T-cell (primary cell): ENCODE data around the gene ZNF329. TPM values are rescaled to one million over a fixed set of nuclear protein-coding genes. Genes with fewer than 3 reads are reported as not detected.

Experiments used
- ATAC-seq, 4 experiments: fragments of 200-7000 bp in 3 of 4; fragments of 150-1000 bp in 1 of 4; cut with Tn5 transposase; replicated peaks in 1 of 4; 1 replicate in 3 of 4; 2 replicates in 1 of 4; pipeline ENCODE4 v1.10.0; 2021; ENCODE audit warnings: moderate library complexity in 3 of 4, mild to moderate bottlenecking in 2 of 4, moderate number of reproducible peaks in 1 of 4
- CTCF ChIA-PET, 2 donors: fragments of 300-600 bp; sonication (Branson Sonifier 250); formaldehyde crosslinking; loops; one replicate each; lab custom pipeline; 2022; ENCODE audit warnings: antibody characterized with exemption in 2 of 2; lab: Charles Lee
- POLR2A ChIA-PET, 2 donors: fragments of 300-600 bp; sonication (Branson Sonifier 250); formaldehyde crosslinking; loops; one replicate each; lab custom pipeline; 2022; ENCODE audit warnings: antibody characterized with exemption in 2 of 2; lab: Charles Lee
- DNase-seq, 35 experiments: peaks; one replicate each; pipeline versions ENCODE4 v3.0.0 to v3.0.0-alpha.2; 2013 to 2023
- H3K27ac ChIP-seq: one replicate; pipeline ENCODE4 v1.5.1; 2013; ENCODE audit warnings: low read length
- H3K27me3 ChIP-seq, 2 experiments: replicated peaks in 1 of 2; 1 replicate in 1 of 2; 2 replicates in 1 of 2; pipeline versions ENCODE4 v1.6.1 to v1.7.0; 2013; ENCODE audit warnings: low read length in 1 of 2, mixed read lengths in 1 of 2; ENCODE audit not compliant: control insufficient read depth in 2 of 2, insufficient read depth in 2 of 2; ENCODE audit errors: extremely low read depth in 1 of 2
- H3K36me3 ChIP-seq, 2 donors: 1 replicate in 1 of 2; 2 replicates in 1 of 2; pipeline versions ENCODE4 v1.6.1 to v1.7.0; 2013; ENCODE audit warnings: low read length in 1 of 2; ENCODE audit not compliant: control insufficient read depth in 2 of 2, insufficient read depth in 1 of 2; ENCODE audit errors: extremely low read depth in 1 of 2
- H3K4me1 ChIP-seq, 2 experiments: 1 replicate in 1 of 2; 2 replicates in 1 of 2; pipeline versions ENCODE4 v1.6.1 to v1.7.0; 2013; ENCODE audit warnings: low read length in 2 of 2, mixed read lengths in 1 of 2; ENCODE audit not compliant: insufficient read depth in 2 of 2, control insufficient read depth in 1 of 2; ENCODE audit errors: extremely low read depth in 1 of 2
- H3K4me3 ChIP-seq, 2 donors: 1 replicate in 1 of 2; 2 replicates in 1 of 2; pipeline versions ENCODE4 v1.5.1 to v1.7.0; 2013; ENCODE audit warnings: mild to moderate bottlenecking in 2 of 2, low read length in 1 of 2, moderate library complexity in 1 of 2; ENCODE audit not compliant: control insufficient read depth in 1 of 2; ENCODE audit errors: extremely low read depth in 1 of 2
- H3K9me3 ChIP-seq: 2 replicates; pipeline ENCODE4 v1.7.0; 2013
- H3K27ac Mint-ChIP-seq, 2 donors: one replicate each; pipeline ENCODE4 v1.8.0; 2020 to 2021; ENCODE audit warnings: mild to moderate bottlenecking in 2 of 2, mixed read lengths in 2 of 2
- H3K27me3 Mint-ChIP-seq, 2 donors: one replicate each; pipeline ENCODE4 v1.8.0; 2021 to 2022; ENCODE audit warnings: mixed read lengths in 2 of 2
- H3K36me3 Mint-ChIP-seq: one replicate; pipeline ENCODE4 v1.8.0; 2021; ENCODE audit warnings: mixed read lengths
- H3K4me1 Mint-ChIP-seq, 3 donors: one replicate each; pipeline ENCODE4 v1.8.0; 2020 to 2022; ENCODE audit warnings: mixed read lengths in 3 of 3, mild to moderate bottlenecking in 1 of 3
- H3K4me3 Mint-ChIP-seq, 3 donors: one replicate each; pipeline ENCODE4 v1.8.0; 2020 to 2022; ENCODE audit warnings: mild to moderate bottlenecking in 3 of 3, mixed read lengths in 3 of 3, moderate library complexity in 3 of 3
- H3K9me3 Mint-ChIP-seq, 3 donors: one replicate each; pipeline ENCODE4 v1.8.0; 2020 to 2022; ENCODE audit warnings: mixed read lengths in 3 of 3
- WGBS: methylation state at CpG from one replicate; pipeline ENCODE4 v1.1.5; 2013; ENCODE audit warnings: missing lambda C conversion rate; ENCODE audit not compliant: insufficient coverage; 5-methylcytosine and 5-hydroxymethylcytosine counted together
- total RNA-seq, 35 experiments: library from RNA in 6 of 35; stranded (reverse) in 6 of 35; fragments of 120-200 nt in 1 of 35; gene quantifications; one replicate each; pipeline versions ENCODE4 v1.2.1 to v1.2.4 and lab custom pipeline; 2013 to 2026

ZNF329 gene
- total RNA-seq, 5 donors from 2014 or later (not counting 1 experiment from before 2014, with no cell fraction given): 11.5 to 14.9 (median 14.1) TPM

DNA sequence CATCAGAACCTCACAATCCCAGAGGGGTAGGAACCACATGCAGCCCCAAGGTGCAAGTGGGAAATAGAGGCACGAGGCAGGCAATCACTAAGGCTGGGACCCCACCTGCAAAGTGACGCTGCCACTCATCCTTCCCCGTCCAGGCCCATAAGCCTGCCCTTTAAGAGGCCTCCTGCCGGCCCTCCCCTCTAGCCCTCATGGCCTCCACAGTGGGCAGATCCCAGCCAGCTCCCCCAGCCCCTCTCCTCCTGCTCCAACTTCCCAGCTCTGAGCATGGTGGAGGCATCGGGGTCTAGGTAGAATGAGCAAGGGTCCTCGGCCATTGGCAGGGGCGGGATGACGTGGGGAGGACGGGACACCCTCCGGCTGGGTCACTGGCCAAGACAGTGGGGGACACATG is 55.3 kb downstream of the ZNF329 start:
- Mint-ChIP-seq H3K27ac (no peak overlapping the region), H3K4me3 (no peak overlapping the region), H3K36me3 (peaks cover 26% of the 10 kb centered on the region), H3K27me3 (no peaks in the 10 kb centered on the region), H3K9me3 (peaks cover 6 to 31% (median 14%) of the 10 kb centered on the region in 3 donors), H3K4me1 (peaks cover 12 to 17% (median 17%) of the 10 kb centered on the region in 3 donors)
- no peak for DNase-seq
- H3K27me3 ChIP-seq: no peaks in the 10 kb centered on the region
- CTCF ChIA-PET: interaction anchor here in 1 of 2 donors (0.6 kb wide), 1 partner anchor 26 kb away, joined by 7 read pairs; no protein-coding TSS in a partner anchor
- WGBS: 92% methylated on average over 9 of the region's 10 CpGs
- H3K27ac ChIP-seq: no peak overlapping the region
- POLR2A ChIA-PET: interaction anchor here in 1 of 2 donors (0.7 kb wide), 1 partner anchor 311 kb away, joined by 3 read pairs; no protein-coding TSS in a partner anchor
- H3K36me3 ChIP-seq: no peaks in the 10 kb centered on the region
- H3K4me3 ChIP-seq: no peak overlapping the region
- H3K9me3 ChIP-seq: no peaks in the 10 kb centered on the region
- ATAC-seq: no peak
- H3K4me1 ChIP-seq: peaks cover 3 to 20% of the 10 kb centered on the region in 2 experiments

- POLR2A ChIA-PET: no interaction called here
- H3K4me1 ChIP-seq: peaks cover 0 to 13% of the 10 kb centered on the region in 2 experiments
- DNase-seq (no peak), ATAC-seq (no peak)
- Mint-ChIP-seq H3K4me1 (peaks cover 6 to 10% (median 9%) of the 10 kb centered on the region in 3 donors), H3K27ac (no peak overlapping the region), H3K36me3 (peaks cover 22% of the 10 kb centered on the region), H3K4me3 (no peak overlapping the region), H3K9me3 (peaks cover under 1 to 19% (median 6%) of the 10 kb centered on the region in 3 donors), H3K27me3 (no peaks in the 10 kb centered on the region)
- CTCF ChIA-PET: interaction anchor here in 1 of 2 donors (0.6 kb wide), 1 partner anchor 66 kb away, joined by 6 read pairs; no protein-coding TSS in a partner anchor
- H3K27ac ChIP-seq: no peak overlapping the region
- no peaks in the 10 kb centered on the region for H3K27me3 ChIP-seq
- 87% methylated on average over 4 of the region's 7 CpGs for WGBS
- no peaks in the 10 kb centered on the region for H3K9me3 ChIP-seq
- no peak overlapping the region for H3K4me3 ChIP-seq
- H3K36me3 ChIP-seq: peaks cover 0 to 2% of the 10 kb centered on the region in 2 donors
These were observed 57.5 kb downstream of the ZNF329 start for GRCh38 chr19:58093071-58093470.

GRCh38 chr19:58091251-58091995 is 59.2 kb downstream of the ZNF329 start:
- Histone ChIP-seq H3K4me1 (no peaks in the 10 kb centered on the region), H3K9me3 (no peaks in the 10 kb centered on the region), H3K36me3 (peaks cover 0 to 7% of the 10 kb centered on the region in 2 donors), H3K27ac (no peak overlapping the region), H3K4me3 (peak overlapping the region in 1 of 2 donors; percentile 36), H3K27me3 (no peaks in the 10 kb centered on the region)
- 85% methylated on average over 4 of the region's 11 CpGs for WGBS
- Mint-ChIP-seq H3K27me3 (no peaks in the 10 kb centered on the region), H3K27ac (no peak overlapping the region), H3K4me1 (peaks cover 0 to 3% (median 0%) of the 10 kb centered on the region in 3 donors), H3K36me3 (peaks cover 20% of the 10 kb centered on the region), H3K4me3 (no peak overlapping the region), H3K9me3 (peaks cover 0 to 13% (median 6%) of the 10 kb centered on the region in 3 donors)
- ATAC-seq: no peak
- no peak for DNase-seq
- ChIA-PET CTCF (no interaction called here), POLR2A (interaction anchor here in 1 of 2 donors (0.6 kb wide), 2 partner anchors 115 to 748 kb away, joined by 4 read pairs; no protein-coding TSS in a partner anchor)

GRCh38 chr19:58089846-58090245 is 60.7 kb downstream of the ZNF329 start:
- no peak overlapping the region for H3K27ac Mint-ChIP-seq
- POLR2A ChIA-PET: no interaction called here
- no peak for ATAC-seq

GRCh38 chr19:58088521-58089052 is 62.0 kb downstream of the ZNF329 start:
- peaks cover 0 to 14% (median 6%) of the 10 kb centered on the region in 3 donors for H3K9me3 Mint-ChIP-seq
- ChIA-PET CTCF (no interaction called here), POLR2A (no interaction called here)
- H3K27me3 ChIP-seq: peaks cover 0 to 4% of the 10 kb centered on the region in 2 experiments
- ATAC-seq: no peak
- H3K9me3 ChIP-seq: peaks cover 3% of the 10 kb centered on the region
- no peak for DNase-seq
- H3K4me1 Mint-ChIP-seq: no peaks in the 10 kb centered on the region
- H3K4me3 ChIP-seq: peak overlapping the region in 1 of 2 donors; percentile 2
- H3K36me3 ChIP-seq: peaks cover 0 to 15% of the 10 kb centered on the region in 2 donors
- H3K36me3 Mint-ChIP-seq: peaks cover 19% of the 10 kb centered on the region
- 96% methylated on average over 8 of the region's 13 CpGs for WGBS
- H3K27me3 Mint-ChIP-seq: no peaks in the 10 kb centered on the region
- no peak overlapping the region for H3K27ac ChIP-seq
- H3K4me3 Mint-ChIP-seq: no peak overlapping the region
- no peaks in the 10 kb centered on the region for H3K4me1 ChIP-seq
- no peak overlapping the region for H3K27ac Mint-ChIP-seq

More at GRCh38 chr19:58089846-58090245, 60.7 kb downstream of the ZNF329 start:
- CTCF ChIA-PET: no interaction called here
- Histone ChIP-seq H3K4me1 (no peaks in the 10 kb centered on the region), H3K36me3 (peaks cover 0 to 11% of the 10 kb centered on the region in 2 donors), H3K27ac (no peak overlapping the region), H3K27me3 (peaks cover 0 to 4% of the 10 kb centered on the region in 2 experiments), H3K4me3 (no peak overlapping the region), H3K9me3 (no peaks in the 10 kb centered on the region)
- Mint-ChIP-seq H3K4me3 (no peak overlapping the region), H3K4me1 (no peaks in the 10 kb centered on the region), H3K27me3 (no peaks in the 10 kb centered on the region), H3K9me3 (peaks cover 0 to 9% (median 3%) of the 10 kb centered on the region in 3 donors), H3K36me3 (peaks cover 13% of the 10 kb centered on the region)
- WGBS: 94% methylated on average over 16 of the region's 16 CpGs
- no peak for DNase-seq
